ENCODE measurements around the gene TJP1.
"Not testable (repeated sequence)": the region's sequence is repeated elsewhere in the genome, so short reads cannot be mapped to it uniquely, and the experiment has no call there.

TJP1 gene

GRCh38 chr15:29749365-29750086 lies 72.7 kb downstream of the TJP1 start:
- no peak for DNase-seq

GRCh38 chr15:29747837-29748417 lies 74.3 kb downstream of the TJP1 start:
- peak; percentile 1 for DNase-seq

GRCh38 chr15:29743475-29743874 lies 78.8 kb downstream of the TJP1 start:
- DNase-seq = no peak

GRCh38 chr15:29740692-29741311 lies 81.5 kb downstream of the TJP1 start:
- DNase-seq = no peak

- no peak for DNase-seq
Observed at GRCh38 chr15:29736744-29737020, 85.6 kb downstream of the TJP1 start.

- DNase-seq = no peak
Observed at GRCh38 chr15:29736012-29736743, 86.1 kb downstream of the TJP1 start.

GRCh38 chr15:29734917-29735572 lies 87.2 kb downstream of the TJP1 start:
- DNase-seq = peak; percentile 11

GRCh38 chr15:29731865-29732264 lies 90.4 kb downstream of the TJP1 start:
- DNase-seq = no peak

- not testable (repeated sequence) for DNase-seq
Observed at GRCh38 chr15:29730471-29730870, 91.8 kb downstream of the TJP1 start.

GRCh38 chr15:29728418-29728817 lies 93.8 kb downstream of the TJP1 start:
- DNase-seq = no peak

GRCh38 chr15:29727871-29728270 lies 94.4 kb downstream of the TJP1 start:
- no peak for DNase-seq

- DNase-seq = no peak
Observed at GRCh38 chr15:29726553-29726952, 95.7 kb downstream of the TJP1 start.

- DNase-seq = no peak
Observed at GRCh38 chr15:29724026-29724425, 98.2 kb downstream of the TJP1 start.

- no peak for DNase-seq
Observed at GRCh38 chr15:29713784-29714183, 108.5 kb downstream of the TJP1 start.

- no peak for DNase-seq
Observed at GRCh38 chr15:29712149-29712885, 110.0 kb downstream of the TJP1 start.

GRCh38 chr15:29711531-29711930 lies 110.7 kb downstream of the TJP1 start:
- no peak for DNase-seq

- DNase-seq = no peak
Observed at GRCh38 chr15:29708519-29708918, 113.7 kb downstream of the TJP1 start.

GRCh38 chr15:29704950-29705597 lies 117.2 kb downstream of the TJP1 start:
- no peak for DNase-seq

- no peak for DNase-seq
Observed at GRCh38 chr15:29701151-29701550, 121.1 kb downstream of the TJP1 start.

- no peak for DNase-seq
Observed at GRCh38 chr15:29700296-29700695, 122.0 kb downstream of the TJP1 start.

GRCh38 chr15:29699791-29700190 lies 122.5 kb downstream of the TJP1 start:
- no peak for DNase-seq

Measured in DMS79 treated with DMSO at 0.1 percent for 48 hours (cell line).